OCI-LY1 (cell line): Measurements from ENCODE around the gene EVA1C.

Experiments
- CTCF ChIP-seq: fragments of 200-600 bp; sonication (generic), shearing (Covaris generic); IDR thresholded peaks from 2 replicates; pipeline ENCODE4 v1.5.1; 2017; ENCODE audit warnings: mild to moderate bottlenecking, antibody characterized with exemption, low read length, moderate library complexity, mixed read lengths
- EZH2 ChIP-seq: fragments of 200-600 bp; sonication (generic), shearing (Covaris generic); IDR thresholded peaks from 2 replicates; pipeline ENCODE4 v1.8.0; 2017; ENCODE audit warnings: borderline replicate concordance, mixed run types, mild to moderate bottlenecking, antibody characterized with exemption, low read length, moderate library complexity, mixed read lengths

- TF ChIP-seq CTCF (no peak), EZH2 (no peak)
These were observed 70.7 kb downstream of the EVA1C start for GRCh38 chr21:32483293-32483595.
